NCI-H1092 (cell line): Measurements from ENCODE around the gene STEAP1.

Source experiments
- DNase-seq: peaks from one replicate; lab custom pipeline; 2025; lab: John Stamatoyannopoulos, UW

Gene STEAP1

DNA sequence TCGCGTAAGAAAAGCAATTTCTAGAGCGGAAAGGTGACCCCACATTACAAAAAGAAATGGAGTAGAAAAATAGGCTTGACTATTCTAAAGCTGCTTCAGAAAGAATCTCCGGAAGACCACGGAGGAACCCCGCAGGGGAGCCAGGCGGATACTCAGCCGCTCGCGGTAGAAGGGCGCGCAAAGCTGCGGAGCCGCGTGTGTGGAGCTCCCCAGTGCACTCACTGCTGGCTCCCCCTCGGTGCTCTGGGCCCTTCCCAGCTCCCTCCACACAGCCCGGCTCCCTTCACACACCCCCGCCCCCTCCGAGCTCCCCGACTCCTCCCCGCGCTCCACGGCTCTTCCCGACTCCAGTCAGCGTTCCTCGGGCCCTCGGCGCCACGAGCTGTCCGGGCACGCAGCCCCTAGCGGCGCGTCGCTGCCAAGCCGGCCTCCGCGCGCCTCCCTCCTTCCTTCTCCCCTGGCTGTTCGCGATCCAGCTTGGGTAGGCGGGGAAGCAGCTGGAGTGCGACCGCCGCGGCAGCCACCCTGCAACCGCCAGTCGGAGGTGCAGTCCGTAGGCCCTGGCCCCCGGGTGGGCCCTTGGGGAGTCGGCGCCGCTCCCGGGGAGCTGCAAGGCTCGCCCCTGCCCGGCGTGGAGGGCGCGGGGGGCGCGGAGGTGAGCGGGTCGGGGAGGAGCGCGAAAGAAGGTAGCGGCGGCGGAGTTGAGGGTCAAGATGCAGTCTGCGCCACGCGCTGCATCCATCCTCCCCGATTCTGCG is 57.3 kb downstream of the STEAP1 start, which contains the start of gene STEAP2:
STEAP2 (plus strand) TSS at position 350 of the 758 bp plus-strand sequence. CDS start 13,343 bp downstream, outside the sequence.
- DNase-seq, result peak; percentile 51

DNA sequence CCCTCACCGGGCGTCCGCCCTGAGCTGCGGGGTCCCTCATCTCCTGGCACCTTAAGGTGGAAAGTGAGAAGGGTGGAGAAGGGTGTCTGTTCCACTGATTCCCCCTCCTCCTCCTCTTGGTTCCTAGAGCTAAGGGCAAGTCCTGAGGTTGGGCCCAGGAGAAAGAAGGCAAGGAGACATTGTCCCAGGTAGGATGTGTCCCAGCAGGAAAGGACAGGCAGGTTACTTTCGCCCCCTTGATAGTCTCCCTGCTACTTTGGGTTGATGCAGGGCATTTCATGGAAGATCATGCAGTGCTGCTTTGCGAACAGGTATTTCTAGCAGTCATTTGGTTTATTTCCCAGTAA is 57.9 kb downstream of the STEAP1 start:
- no peak for DNase-seq

DNA sequence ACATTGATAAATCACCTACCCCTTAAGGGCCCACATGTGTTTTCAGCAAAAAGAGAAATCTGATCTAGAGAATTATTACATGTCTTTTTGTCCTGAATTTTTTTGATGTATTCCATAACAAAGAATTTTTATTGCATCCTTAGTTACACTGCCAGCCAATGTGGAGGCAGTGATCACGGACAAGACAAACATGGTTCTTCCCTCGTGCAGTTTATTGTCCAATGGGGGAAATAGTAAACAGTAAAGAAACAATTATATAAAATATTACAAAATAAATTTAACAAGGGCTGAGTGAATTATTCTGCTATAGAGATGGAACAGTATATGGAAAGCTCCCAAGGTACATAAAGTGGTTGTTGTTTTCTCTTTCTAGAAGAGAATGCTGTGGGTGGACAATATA is 59.3 kb downstream of the STEAP1 start:
- no peak for DNase-seq
